NCI-H526 (cell line): Measurements from ENCODE around the gene MAP3K15.

ENCODE experiments used
- DNase-seq, 2 experiments: peaks; one replicate each; lab custom pipeline; 2025; lab: John Stamatoyannopoulos, UW

MAP3K15 gene, protein sequence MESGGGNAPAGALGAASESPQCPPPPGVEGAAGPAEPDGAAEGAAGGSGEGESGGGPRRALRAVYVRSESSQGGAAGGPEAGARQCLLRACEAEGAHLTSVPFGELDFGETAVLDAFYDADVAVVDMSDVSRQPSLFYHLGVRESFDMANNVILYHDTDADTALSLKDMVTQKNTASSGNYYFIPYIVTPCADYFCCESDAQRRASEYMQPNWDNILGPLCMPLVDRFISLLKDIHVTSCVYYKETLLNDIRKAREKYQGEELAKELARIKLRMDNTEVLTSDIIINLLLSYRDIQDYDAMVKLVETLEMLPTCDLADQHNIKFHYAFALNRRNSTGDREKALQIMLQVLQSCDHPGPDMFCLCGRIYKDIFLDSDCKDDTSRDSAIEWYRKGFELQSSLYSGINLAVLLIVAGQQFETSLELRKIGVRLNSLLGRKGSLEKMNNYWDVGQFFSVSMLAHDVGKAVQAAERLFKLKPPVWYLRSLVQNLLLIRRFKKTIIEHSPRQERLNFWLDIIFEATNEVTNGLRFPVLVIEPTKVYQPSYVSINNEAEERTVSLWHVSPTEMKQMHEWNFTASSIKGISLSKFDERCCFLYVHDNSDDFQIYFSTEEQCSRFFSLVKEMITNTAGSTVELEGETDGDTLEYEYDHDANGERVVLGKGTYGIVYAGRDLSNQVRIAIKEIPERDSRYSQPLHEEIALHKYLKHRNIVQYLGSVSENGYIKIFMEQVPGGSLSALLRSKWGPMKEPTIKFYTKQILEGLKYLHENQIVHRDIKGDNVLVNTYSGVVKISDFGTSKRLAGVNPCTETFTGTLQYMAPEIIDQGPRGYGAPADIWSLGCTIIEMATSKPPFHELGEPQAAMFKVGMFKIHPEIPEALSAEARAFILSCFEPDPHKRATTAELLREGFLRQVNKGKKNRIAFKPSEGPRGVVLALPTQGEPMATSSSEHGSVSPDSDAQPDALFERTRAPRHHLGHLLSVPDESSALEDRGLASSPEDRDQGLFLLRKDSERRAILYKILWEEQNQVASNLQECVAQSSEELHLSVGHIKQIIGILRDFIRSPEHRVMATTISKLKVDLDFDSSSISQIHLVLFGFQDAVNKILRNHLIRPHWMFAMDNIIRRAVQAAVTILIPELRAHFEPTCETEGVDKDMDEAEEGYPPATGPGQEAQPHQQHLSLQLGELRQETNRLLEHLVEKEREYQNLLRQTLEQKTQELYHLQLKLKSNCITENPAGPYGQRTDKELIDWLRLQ (N-terminal part only)

DNA sequence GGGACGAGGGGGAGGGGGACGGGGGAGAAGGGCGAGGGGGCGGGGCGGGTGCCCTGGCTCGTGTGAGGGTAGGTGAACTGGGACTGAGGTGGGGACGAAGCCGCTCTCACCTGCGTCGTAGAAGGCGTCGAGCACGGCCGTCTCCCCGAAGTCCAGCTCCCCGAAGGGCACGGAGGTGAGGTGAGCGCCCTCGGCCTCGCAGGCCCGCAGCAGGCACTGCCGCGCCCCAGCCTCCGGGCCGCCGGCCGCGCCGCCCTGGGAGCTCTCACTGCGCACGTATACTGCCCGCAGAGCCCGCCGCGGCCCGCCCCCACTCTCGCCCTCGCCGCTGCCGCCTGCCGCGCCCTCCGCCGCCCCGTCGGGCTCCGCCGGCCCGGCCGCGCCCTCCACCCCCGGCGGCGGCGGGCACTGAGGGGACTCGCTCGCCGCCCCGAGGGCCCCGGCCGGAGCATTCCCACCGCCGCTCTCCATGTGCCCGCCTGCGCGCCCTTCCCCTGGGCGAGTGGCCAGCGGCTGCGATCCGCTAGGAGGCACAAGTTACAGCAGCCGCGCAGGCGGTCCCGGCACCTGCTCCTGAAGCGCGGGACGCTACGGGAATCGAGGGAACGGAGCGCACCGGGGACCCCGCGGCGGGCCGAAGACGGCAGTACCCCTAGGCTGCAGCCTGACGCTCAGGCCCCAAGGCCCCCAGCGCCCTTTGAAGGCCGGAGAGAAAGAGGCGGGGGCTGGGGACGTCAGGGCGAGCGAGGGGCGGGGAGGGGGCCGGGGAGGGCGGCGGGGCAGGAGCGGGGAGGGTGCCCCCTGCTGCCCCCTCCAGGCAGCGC lies at the start of gene MAP3K15:
TSS of gene MAP3K15 (minus strand) at position 718 of the 824 bp plus-strand sequence. CDS start at position 471, 247 bp downstream.
- DNase-seq: peak in 1 of 2 experiments; percentile 72

DNA sequence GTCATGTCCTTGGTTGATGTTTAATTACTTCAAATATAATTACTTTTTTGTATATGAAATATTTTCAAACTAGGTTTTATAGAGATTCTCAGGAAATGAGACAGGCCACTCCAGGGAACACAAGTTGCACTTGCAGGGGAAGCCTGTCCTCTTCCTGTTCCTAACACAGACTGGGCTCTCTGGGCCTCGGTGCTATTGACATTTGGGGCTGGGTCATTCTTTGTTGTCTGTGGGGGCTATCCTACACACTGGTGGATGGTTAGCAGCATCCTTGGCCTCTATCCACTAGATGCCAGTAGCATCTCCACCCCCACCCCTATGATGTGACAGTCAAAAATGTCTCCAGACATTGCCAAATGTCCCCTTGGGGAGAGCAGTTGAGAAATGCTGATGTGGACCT lies 49.3 kb upstream of the MAP3K15 start:
- DNase-seq: no peak

DNA sequence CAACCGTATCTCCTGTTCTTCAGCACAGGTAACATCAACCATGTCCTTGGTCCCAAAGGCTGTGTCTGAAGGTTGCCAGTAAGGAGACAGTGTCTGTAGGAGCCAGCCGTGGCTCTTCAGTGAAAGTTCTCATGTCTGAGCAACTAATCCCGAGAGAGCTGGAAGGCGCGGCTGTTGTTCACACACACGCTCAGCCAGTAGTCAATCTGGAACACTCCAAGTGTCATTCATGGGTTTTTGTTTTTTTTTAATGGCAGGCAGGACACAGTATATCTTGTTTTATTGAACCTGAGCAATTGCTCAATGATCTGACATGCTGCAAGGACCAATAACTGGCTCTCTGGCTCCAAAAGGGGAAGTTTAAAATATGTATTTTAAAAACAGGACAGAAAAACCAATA lies 48.4 kb upstream of the MAP3K15 start:
- DNase-seq: no peak

DNA sequence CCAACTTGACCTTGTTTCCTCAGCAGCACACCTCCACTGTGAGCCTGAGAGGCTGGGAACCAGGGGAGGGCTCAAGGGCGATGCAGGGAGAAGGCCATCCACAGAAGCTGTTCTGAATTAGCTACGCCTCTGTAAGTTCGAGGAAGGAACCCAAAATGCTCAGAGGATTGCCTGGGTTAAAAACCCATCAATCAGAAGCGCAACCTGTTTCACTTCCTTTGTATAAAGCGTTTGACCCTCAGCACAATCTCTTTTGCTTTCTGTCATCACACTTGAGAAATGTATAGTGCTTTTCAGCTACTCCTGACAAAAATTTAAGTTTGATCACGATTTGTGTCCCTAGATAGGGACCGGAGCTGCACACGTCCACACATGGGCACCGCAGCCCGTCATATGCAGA lies 48.0 kb upstream of the MAP3K15 start:
- no peak for DNase-seq

DNA sequence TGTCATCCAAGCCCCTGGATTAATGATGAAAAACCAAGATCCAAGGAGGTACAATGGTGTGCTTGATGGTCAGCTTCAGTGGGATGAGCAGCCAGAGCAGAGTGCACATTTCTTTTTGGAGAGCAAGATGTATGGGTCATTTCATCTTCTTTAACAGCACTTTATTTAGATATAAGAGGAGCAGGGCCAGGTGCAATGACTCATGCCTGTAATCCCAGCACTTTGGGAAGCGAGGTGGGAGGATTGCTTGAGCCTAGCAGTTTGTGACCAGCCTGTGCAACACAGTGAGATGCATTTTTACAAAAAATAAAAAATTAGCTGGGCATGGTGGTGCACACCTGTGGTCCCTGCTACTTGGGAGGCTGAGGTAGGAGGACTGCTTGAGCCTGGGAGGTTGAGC lies 45.3 kb upstream of the MAP3K15 start:
- DNase-seq: no peak

DNA sequence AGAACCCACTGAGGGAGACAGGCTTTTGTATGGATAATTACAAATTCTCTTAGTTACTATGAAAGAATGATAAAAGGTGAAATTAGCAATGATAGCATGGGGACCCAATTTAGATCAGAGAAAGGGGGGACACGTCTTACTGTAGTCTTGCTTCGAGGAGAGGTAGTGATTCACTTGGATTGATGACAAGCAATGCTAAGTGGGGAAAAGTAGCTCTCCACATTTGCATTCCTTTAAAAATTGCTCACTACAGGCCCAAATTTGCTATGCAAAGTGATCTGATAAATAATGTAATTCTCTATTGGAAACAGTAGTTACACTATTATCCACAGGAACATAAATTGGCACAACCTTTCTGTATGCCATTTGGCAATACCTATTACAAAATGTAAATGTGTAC lies 42.5 kb upstream of the MAP3K15 start:
- peak in 1 of 2 experiments; percentile 19 for DNase-seq

DNA sequence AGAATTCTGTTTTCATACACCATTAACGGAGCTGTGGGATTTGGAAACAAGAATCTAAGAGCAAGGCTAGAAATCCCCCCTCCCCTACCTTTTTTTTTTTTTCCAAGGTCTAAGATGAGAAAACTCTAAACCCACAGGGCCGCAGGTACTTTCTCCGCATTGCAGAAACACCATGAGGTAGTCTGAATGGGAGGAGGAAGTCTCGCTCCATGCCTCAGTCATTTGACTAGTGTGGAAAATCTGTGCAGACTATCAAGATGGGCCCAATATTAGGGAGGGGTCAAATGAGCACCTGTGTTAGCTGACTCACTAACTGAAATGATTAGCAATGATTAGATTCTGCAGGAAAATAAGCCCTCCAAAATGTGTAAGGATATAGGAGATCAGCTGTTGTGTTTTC lies 40.9 kb upstream of the MAP3K15 start:
- no peak for DNase-seq

DNA sequence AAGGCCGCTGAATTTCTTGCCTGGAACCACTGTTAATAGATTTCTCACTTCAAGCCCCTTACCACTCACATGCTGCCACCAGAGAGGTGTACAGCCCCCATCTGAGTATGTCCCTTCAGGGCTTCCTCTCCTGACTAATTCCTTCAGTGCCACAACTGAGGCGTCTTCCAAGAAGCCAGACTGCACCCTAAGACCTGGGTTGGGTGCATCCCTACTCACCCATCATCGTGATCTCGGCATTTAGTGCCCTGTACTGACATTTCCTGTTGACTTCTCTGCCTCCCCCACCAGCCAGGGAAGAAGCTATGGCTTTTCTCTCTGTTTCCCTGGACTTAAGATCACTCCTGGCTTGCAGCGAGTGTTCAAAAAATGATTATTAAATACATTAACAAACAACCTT lies 40.4 kb upstream of the MAP3K15 start:
- DNase-seq: no peak

DNA sequence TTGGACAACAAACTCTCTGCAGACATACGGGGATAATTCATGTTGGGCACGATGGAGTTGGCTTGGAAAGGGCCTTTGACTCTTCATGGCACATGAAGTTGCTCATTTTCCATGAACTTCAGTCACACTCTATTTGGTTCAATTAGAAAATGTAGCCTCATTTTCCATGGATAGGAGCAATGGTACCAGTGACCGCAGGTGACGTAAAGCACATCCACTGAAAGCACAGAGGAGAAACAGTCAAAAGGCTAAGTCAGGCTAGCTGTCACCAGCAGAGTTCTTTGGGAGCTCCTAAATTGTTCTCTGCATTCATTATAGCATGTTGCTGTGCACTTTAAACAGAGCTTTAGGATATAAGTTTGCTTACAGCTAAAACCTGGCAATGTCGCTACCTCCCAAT lies 39.9 kb upstream of the MAP3K15 start:
- no peak for DNase-seq

DNA sequence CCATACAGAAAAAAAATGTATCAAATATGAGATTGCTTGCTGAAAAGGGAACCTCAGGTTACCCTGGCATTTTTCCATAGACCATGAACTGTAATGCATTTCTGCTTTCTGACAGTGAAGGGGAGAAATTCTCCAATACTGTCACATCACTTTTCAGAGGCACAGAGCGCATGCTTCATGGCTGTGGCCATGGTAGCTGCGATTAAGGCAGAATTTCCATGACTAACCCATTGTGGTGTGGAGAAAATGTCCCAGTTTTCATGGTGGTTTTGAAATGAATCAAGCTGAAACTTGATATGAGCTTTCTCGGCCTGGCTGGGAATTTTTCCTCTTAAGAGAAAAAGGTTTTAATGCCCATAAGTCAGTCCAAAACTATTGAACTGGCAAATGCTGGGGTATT lies 39.5 kb upstream of the MAP3K15 start:
- DNase-seq: no peak

DNA sequence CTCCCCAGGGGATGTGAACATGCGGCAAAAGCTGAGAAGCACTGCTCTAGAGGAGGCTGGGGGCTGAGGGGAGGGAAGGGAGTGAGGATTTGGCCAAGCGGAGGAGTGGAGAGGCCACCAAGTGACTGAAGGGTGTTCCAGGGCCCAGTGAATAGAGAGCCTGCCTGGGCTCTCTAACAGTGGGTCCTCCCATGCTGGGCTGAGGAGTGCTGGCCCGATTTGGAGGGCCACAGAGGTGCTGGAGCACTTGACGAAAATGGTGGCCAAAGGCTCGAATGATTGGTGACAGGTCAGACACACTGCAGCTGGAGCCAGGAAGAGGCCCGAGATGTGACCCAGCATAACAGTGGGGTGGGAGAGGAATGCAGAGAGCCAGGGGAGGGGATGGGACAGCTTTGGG lies 37.5 kb upstream of the MAP3K15 start:
- no peak for DNase-seq

DNA sequence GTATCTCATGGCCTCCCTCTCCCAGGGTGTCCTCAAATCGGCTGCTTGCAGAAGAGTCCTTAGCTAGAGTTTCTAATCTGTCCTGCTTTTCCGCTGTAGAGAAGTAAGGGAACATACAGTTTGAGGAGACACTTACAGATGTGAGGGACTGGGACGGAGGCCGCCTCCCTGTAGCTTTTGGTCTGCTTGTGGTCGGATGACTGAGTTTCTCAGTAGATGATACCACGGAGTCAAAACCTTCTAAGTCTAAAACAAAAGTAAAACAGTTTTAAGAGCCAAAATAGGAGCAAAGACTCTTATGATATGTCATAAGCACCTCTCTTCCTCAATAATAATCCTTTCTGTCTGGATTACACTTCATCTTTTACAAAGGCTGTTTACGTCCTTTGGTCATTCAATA lies 34.5 kb upstream of the MAP3K15 start:
- DNase-seq: no peak

DNA sequence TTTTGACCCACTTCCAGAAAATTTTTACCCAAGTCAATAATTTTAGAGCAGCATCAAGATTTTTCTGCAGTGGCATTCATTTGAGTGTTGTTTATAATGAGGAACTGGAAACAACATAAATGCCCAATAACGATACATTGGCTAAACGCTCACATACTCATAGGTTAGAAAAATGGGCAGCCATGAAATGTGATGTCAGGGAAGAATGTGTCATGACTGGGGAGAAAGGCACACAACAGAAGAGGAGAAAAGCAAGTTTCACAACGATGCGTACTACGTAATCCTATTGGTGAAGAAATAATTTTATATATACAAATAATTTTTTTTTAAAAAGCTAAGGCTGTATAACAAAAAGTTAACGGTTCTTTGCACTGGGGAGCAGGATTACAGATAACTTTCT lies 33.6 kb upstream of the MAP3K15 start:
- DNase-seq: no peak

DNA sequence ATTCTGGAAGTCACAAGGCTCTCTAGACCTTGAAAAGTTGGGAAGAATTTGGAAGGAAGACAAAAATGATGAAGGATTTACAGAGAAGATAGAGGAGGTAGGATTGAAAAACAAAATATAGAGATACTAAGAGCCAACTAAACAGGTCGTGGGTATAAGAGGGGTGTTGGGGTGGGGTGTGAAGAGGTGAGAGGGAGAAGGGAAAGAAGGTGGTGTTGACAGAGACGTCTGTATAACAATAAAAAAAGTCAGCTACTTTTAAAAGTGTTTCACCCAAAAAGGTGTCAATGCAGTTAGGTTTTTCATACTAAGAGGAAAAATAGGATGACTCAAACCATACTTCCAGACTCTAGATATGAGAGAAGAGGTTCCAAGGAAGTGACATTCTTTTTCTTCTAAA lies 33.0 kb upstream of the MAP3K15 start:
- no peak for DNase-seq

DNA sequence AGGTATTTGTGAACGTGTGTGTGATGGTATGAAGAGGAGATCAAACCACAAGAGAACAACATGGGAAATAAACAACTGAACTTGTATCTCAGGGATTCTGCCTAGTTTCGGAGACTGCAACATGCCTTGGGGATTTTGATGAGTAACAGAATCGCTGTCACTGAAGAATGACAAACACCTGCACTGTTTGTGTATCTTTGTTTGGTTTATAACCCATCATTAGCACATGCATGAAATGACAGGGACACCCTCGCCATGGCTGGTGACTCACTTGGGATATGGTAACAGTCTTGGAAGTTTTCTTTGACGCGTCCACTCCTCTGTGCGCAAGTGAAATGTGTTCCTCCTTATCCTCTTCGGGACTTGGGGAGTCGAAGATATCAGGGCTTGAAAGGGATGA lies 30.3 kb upstream of the MAP3K15 start:
- DNase-seq: no peak

DNA sequence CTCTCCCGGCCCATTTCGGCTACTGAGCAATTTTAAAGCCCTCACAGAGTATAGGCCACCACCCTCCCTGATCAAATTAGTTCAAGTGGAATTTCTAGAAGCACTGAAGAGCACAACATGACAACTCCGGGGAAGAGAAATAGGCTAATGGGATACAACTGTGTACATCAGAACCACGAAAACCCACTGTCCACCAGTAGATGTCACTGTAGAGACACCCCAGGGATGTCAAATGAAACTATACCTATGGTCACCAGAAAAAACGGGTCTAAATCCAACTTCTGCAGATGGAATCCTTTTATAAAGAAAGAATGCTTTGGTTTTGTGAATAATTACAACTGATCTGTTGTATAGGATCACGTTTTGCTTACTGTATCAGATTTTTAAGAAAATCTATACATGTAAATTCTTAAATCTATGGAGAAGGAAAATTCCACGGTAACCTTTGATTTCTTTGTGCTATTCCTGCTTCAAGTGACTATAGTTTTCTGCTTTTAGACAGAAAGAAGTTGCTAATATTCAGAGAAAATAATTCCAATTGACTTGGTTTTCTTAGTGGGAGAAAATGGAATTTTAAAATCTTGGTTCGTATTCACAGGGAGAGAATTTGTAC lies 29.5 kb upstream of the MAP3K15 start:
- DNase-seq: peak; percentile 29 to 76

DNA sequence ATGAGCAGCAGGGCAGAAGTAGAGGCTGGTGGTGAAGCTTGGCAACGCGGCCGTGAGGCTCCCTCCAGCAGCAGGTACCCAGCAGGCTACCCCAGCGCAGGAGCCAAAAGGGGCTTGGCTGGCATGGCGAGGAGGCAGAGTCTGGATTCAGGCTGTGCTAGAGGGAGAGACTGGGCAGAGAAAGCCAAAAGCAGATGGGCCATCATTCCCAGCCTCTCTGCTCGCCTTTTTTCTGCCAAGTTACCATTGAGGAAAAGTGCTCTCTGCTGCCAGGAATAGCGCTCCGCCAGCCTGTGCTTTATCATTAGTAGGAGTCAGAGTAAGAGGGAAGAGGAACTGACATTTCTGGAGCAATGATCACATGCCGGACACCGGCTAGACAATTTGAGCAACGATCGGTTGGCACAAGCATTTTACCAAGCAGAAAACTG lies 28.7 kb upstream of the MAP3K15 start:
- DNase-seq: no peak

DNA sequence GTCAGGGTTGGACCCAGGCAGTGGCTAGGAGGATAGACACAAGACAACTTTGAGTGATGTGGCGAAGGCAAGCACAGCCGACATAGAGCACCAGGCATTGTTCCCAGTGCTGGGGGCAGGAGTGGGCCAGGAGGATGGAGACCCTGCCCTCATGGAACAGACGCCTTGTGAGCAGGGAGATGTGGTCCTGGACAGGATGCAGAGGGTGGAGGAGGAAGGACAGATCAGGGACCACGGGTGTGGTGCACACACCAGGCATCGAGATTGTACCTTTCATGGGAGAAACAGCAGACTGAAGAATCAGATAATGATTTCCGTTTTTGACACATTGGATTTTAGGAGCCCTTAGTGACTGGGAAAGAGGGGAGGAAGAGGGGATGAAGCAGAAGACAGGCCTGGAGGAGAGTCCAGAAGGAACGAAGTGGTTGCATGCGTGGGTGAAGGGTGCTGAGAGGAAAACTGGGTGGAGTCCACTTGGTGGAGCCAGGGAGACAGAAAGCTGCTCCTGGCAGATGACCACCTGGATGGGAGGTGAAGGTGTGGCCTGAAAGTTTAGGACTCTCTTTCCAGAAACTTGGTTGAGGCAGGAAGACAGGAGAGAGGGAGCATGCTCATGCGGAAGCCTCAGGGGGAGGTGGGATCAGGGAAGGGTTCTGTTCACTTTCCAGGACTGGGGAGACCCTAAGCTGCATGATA lies 27.9 kb upstream of the MAP3K15 start:
- no peak for DNase-seq

DNA sequence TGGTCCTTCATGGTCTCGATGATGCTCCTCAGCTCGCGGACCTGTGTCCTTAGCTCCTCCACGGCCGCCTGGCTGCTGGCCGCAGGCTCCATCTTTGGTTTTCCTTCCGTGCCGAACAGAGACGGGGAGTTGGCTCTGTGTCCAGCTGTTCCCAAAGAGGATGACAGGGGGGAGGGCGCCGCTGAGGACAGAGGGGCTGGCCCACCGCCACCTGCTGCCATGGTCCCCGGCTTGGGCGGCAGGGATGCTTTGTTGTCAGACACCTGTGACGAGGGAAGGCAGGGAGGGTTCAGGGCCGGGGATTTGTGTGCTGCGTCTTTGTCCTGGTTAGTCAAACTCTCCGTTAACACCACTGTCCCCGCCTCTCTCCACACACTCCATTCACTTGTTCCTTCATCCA lies 26.6 kb upstream of the MAP3K15 start:
- DNase-seq: no peak

DNA sequence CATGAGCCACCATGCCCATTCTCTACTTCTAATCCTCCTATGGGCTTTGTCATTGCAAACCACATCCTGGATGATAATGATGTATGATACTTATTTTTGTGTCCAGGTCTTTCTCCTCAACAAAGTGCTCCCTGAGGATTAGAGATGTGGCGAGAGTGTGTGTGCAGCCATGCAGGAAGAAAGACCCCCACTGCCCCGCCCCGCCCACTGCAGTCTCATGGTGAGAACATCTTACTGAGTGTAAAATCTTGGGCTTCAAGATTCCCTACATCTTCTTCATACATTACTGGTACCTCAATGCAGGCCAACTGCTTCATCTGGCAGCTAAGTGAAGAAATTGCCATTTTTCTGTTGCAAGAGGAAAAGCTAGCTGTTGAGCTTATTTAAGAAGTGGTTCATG lies 25.9 kb upstream of the MAP3K15 start:
- DNase-seq: no peak
